NCI-H187 (cell line): Measurements from ENCODE around the gene PRSS48.
A peak's percentile ranks its signal among the peaks of the same experiment; 100 is the strongest.
"Not testable (repeated sequence)": the region's sequence is repeated elsewhere in the genome, so short reads cannot be mapped to it uniquely, and the experiment has no call there.

Experiments used
- DNase-seq, 2 experiments: peaks; one replicate each; lab custom pipeline; 2025; lab: John Stamatoyannopoulos, UW

PRSS48 gene

DNA sequence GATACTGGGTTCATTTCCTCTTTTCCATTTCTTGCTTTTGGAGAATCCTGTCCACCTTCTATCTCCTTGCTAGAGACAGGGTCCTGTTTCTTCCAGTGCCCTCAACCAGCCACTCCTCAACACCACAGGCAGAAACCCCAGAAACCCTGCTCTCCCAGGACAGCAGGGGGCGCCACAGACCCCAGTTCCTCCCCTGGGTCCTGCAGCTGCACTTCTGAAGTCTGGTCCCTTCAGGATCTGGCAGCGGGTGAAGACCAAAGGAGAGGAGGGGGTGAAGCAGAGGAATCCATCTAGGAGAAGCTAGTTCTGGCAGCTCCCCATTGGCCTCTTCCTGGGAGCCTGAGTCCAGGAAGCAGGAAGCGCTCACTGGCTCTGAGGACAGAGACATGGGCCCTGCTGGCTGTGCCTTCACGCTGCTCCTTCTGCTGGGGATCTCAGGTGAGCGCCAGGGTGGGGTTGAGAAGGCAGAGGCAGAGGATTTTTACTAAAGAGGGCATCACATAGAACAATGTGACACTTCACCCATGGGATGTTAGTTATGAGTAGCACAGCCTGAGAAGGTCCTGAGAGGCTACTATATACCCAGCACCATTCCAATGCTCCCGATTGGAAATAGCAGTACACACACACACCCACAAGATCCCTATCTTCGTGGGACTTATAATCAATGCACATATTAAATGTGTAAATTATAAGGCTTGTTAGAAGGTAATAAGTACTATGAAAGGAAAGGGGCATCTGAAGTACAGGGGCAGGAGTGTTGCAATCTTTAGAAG, at the start of gene PRSS48:
Gene PRSS48, plus strand, starts transcription at position 375 of the 776 bp plus-strand sequence. Its CDS starts 12 bp downstream, at position 387.
- peak in 1 of 2 experiments; percentile 7 for DNase-seq

DNA sequence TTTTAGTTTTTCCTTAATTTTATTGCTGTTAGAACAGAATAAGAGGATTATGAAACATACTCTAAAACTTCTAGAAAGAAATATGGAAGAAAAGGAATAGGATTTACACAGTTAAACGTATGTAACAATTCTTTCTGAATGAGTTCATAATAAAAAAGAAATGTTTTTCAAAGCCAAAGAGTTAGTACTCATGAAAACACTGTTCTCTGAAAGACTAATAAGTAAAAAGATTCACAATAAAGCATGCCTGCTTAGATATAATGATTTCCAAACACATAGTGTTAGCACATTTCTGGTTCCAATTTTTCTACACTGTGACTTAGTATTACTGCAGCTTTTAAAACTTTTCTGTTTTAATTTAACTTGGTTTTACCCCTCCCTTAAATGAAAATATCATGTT, 49.8 kb upstream of the PRSS48 start:
- DNase-seq: no peak

DNA sequence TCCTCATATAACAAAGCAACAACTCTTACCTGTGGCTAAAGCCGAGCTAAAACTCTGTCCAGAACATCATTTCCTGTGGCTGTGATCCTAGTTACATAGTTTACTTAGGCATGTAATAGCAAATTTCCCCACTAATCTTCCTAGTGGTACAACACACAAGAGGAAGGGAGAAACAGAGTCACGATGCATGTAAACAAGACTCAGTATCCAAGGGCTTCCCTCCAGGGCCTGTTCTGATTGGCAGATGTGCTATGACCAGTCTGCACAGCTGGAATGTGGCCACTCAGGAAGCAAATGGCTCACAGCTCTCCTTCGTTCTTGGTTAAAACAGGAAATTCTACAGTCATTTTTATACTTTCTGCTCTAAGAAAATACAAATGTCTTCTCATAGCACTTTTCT, 49.2 kb upstream of the PRSS48 start:
- no peak for DNase-seq

- DNase-seq: no peak
Measured at GRCh38 chr4:151228189-151229119, 48.5 kb upstream of the PRSS48 start.

- DNase-seq: no peak
Measured at GRCh38 chr4:151231915-151232595, 44.9 kb upstream of the PRSS48 start.

- no peak for DNase-seq
Measured at GRCh38 chr4:151233600-151233999, 43.4 kb upstream of the PRSS48 start.

- DNase-seq: not testable (repeated sequence)
Measured at GRCh38 chr4:151235373-151235772, 41.6 kb upstream of the PRSS48 start.

- no peak for DNase-seq
Measured at GRCh38 chr4:151236036-151236435, 40.9 kb upstream of the PRSS48 start.

DNA sequence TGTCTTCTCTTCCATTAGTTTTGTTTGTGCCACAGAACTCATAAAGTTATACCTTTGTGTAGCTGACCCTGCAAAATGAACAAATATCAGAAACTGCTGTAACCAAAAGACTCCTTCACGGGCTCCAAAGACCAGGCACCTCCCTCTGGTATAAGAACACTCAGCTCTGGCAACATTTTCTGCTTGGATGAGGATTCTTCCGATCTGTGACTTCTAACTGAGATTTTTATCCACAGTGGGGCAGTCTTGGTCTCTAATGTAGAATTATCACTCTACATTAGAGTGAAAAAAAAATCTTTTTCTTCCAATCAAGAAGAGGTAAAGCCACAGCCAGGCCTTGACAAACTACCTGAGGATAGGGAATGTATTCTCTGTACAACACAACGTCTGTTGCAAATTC, 38.5 kb upstream of the PRSS48 start:
- DNase-seq: no peak

DNA sequence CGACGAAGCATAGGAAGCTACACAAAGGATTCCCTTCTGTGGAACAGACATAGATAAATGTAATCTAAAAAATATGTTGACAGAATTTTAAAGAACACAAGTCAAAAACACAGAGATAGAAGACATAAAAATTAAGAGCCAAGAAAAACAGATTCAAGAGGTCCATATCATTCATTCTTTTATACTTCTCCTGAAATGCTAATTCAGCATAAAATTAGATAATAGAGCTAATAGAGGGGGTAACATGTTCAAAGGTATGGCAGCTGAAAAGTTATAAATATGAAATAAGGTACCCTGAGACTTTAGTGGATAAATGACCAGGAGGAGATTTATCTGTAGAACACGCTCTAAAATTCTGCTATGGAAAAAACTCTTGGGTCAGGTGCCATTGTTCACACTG, 37.4 kb upstream of the PRSS48 start:
- no peak for DNase-seq

DNA sequence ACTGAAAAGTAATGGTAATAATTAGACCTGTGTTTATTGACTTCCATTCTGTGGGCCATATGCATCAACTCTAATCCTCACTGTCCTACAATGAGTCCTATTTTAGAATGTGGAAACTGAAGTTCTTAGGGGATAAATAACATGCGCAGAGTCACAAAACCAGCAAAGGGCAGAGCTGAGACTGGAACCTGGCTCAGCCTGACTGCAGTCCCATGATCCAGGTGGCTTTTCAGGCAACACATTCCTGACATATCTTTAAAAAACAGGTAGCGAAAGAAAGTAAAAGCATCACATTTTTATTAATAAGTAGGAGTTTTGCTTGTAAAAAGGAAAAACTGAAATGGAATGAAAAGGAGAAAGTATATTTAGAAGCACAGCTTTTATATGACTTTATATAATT, 34.7 kb upstream of the PRSS48 start:
- DNase-seq: no peak

DNA sequence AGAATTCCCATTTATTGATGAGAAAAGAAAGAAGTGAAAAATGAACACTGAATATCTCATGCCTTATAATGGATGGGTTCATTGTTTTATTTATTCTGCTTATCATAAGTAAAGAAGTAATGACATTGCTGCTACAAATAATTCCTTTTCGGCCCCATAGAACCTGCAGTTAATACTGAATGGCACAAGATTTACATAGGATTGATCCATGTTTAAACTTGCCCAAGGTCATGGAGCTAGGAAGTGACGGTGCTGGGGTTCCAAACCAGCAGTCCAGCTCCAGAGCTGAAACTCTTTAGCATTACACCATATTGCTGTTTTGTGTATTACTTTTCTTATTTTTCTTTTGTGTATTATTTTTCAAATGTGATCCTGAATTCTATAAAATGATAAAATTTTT, 30.2 kb upstream of the PRSS48 start:
- DNase-seq: no peak

DNA sequence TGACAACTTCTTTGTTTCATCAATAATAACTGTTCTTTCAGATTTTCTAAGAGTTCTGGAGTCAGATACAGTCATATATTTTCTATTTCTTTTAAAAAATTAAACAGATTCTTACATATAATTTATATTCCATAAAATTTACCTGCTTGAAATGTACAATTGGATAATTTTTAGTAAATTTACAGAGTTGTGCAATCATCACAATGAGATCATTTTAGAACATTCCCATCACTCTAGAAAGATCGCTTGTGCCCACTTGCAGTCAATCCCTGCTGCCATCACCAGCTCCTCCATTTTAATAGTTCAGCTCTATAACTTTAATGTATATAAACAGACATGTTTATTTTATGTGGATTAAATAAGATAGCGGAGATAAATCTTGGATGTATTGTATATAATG, 29.6 kb upstream of the PRSS48 start:
- DNase-seq: no peak

- no peak for DNase-seq
Measured at GRCh38 chr4:151248519-151248918, 28.4 kb upstream of the PRSS48 start.

- DNase-seq: no peak
Measured at GRCh38 chr4:151250706-151251105, 26.3 kb upstream of the PRSS48 start.

GRCh38 chr4:151251603-151252304, 25.2 kb upstream of the PRSS48 start:
- DNase-seq: no peak

DNA sequence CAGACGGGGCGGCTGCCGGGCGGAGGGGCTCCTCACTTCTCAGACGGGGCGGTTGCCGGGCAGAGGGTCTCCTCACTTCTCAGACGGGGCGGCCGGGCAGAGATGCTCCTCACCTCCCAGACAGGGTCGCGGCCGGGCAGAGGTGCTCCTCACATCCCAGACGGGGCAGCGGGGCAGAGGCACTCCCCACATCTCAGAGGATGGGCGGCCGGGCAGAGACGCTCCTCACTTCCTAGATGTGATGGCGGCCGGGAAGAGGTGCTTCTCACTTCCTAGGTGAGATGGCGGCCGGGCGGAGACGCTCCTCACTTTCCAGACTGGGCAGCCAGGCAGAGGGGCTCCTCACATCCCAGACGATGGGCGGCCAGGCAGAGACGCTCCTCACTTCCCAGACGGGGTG, 21.7 kb upstream of the PRSS48 start:
- DNase-seq: not testable (repeated sequence)

DNA sequence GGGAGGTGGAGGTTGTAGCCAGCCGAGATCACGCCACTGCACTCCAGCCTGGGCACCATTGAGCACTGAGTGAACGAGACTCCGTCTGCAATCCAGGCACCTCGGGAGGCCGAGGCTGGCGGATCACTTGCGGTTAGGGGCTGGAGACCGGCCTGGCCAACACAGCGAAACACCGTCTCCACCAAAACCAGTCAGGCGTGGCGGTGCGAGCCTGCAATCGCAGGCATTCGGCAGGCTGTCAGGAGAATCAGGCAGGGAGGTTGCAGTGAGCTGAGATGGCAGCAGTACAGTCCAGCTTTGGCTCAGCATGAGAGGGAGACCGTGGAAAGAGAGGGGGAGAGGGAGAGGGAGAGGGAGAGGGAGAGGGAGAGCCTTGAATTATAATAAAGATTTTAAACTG, 21.3 kb upstream of the PRSS48 start:
- not testable (repeated sequence) for DNase-seq

GRCh38 chr4:151256134-151256533, 20.8 kb upstream of the PRSS48 start:
- DNase-seq: no peak

GRCh38 chr4:151257704-151258103, 19.3 kb upstream of the PRSS48 start:
- no peak for DNase-seq

GRCh38 chr4:151259752-151260151, 17.2 kb upstream of the PRSS48 start:
- no peak for DNase-seq

DNA sequence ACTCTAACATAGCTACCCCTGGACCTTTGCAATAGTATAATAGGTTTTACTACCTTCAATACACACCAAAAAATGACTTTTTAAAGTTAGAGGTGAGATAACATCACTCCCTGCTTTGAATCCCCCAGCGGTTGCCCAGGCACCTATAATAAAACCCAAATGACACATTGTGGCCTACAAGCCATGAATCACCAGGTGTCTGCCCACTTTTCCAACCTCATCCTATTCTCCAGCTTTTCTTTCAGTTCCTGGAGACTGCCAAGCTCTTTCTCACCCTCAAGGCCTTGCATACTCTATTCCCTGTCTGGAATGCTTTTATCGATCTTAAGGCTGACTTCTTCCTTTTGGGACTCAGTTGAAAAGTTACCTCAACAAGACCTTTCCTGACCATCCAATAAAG, 16.4 kb upstream of the PRSS48 start:
- DNase-seq: no peak
